Right cardiac atrium (tissue), 5 donors: ENCODE data around the gene PTPA. TPM values are rescaled to one million over a fixed set of nuclear protein-coding genes. Genes with fewer than 3 reads are reported as not detected.

Experiments used
- ATAC-seq, 2 donors: fragments of 200-7000 bp; cut with Tn5 transposase; one replicate each; pipeline versions ENCODE4 v1.8.0 to v1.9.1; 2020; ENCODE audit warnings: moderate library complexity in 2 of 2, mild to moderate bottlenecking in 1 of 2
- DNase-seq, 3 donors: peaks; one replicate each; pipeline ENCODE4 v3.0.0-alpha.2; 2020
- H3K27ac ChIP-seq: one replicate; pipeline ENCODE4 v1.5.1; 2013; ENCODE audit warnings: mild to moderate bottlenecking, low read length, control low read depth, moderate library complexity
- H3K27me3 ChIP-seq: one replicate; pipeline ENCODE4 v1.6.1; 2013; ENCODE audit not compliant: control insufficient read depth, insufficient read depth
- H3K4me1 ChIP-seq: one replicate; pipeline ENCODE4 v1.6.1; 2013; ENCODE audit warnings: low read length; ENCODE audit not compliant: control insufficient read depth, insufficient read depth
- H3K4me3 ChIP-seq: one replicate; pipeline ENCODE4 v1.5.1; 2013; ENCODE audit warnings: low read length, control low read depth
- H3K9me3 ChIP-seq: one replicate; pipeline ENCODE4 v1.6.1; 2013; ENCODE audit warnings: low read length; ENCODE audit not compliant: control insufficient read depth
- WGBS: extraction: QIAGEN DNeasy Blood & Tissue Kit; methylation state at CpG from one replicate; pipeline ENCODE4 v1.1.7; 2013; 5-methylcytosine and 5-hydroxymethylcytosine counted together
- intact Hi-C, 4 donors: fragments of 100-400 bp; cut with DNase I; formaldehyde crosslinking; loops; one replicate each; pipeline versions ENCODE4 v1.11.0 to v1.14.0; 2022 to 2023
- polyA plus RNA-seq: library from polyadenylated mRNA; stranded (reverse); fragments of 200-250 nt; gene quantifications from one replicate; pipeline ENCODE4 v1.2.3, GENCODE V29; 2013
- total RNA-seq, 4 donors: library from RNA; stranded (reverse); fragmentation: NEBNext Ultra II Directional; extraction: Animal tissue kit (Norgen Biotek cat#: 25700); gene quantifications; one replicate each; pipeline ENCODE4 v1.2.1, GENCODE V29; 2021
- donor health status: healthy with polysubstance abuse.
- donor health status: DM: no; HTN: yes; CAD: no.
- donor health status: DM: no; HTN: no; CAD: no.
- donor health status: DM: no; HTN: yes; CAD: no; lungs with severe emphysema.
- donor health status: DM: yes; HTN: yes; CAD: no.

The PTPA gene
- total and polyA plus RNA-seq, 5 donors, result 115 to 170 (median 147) TPM

- 57% methylated on average over 9 of the region's 9 CpGs for WGBS
- DNase-seq (no peak), ATAC-seq (no peak)
- H3K4me1 ChIP-seq, result no peaks in the 10 kb centered on the region
- H3K27me3 ChIP-seq, result no peaks in the 10 kb centered on the region
- H3K4me3 ChIP-seq, result no peak overlapping the region
- intact Hi-C loops, result no loop called here
- no peaks in the 10 kb centered on the region for H3K9me3 ChIP-seq
- H3K27ac ChIP-seq, result no peak overlapping the region
Measured at GRCh38 chr9:129072171-129072570, 39.0 kb upstream of the PTPA start.

- intact Hi-C loops, result no loop called here
- no peak for ATAC-seq
- 88% methylated on average over 8 of the region's 8 CpGs for WGBS
Measured at GRCh38 chr9:129073404-129073803, 37.8 kb upstream of the PTPA start.

GRCh38 chr9:129074106-129074505 lies 37.1 kb upstream of the PTPA start:
- no peaks in the 10 kb centered on the region for H3K9me3 ChIP-seq
- no peak overlapping the region for H3K4me3 ChIP-seq
- intact Hi-C loops, result no loop called here
- DNase-seq, result no peak
- WGBS, result 86% methylated on average over 3 of the region's 3 CpGs
- no peaks in the 10 kb centered on the region for H3K4me1 ChIP-seq
- no peaks in the 10 kb centered on the region for H3K27me3 ChIP-seq
- ATAC-seq, result no peak
- H3K27ac ChIP-seq, result no peak overlapping the region

More at GRCh38 chr9:129073404-129073803, 37.8 kb upstream of the PTPA start:
- DNase-seq, result no peak
- H3K4me1 ChIP-seq, result no peaks in the 10 kb centered on the region
- H3K9me3 ChIP-seq, result no peaks in the 10 kb centered on the region
- no peak overlapping the region for H3K27ac ChIP-seq
- H3K4me3 ChIP-seq, result no peak overlapping the region
- H3K27me3 ChIP-seq, result no peaks in the 10 kb centered on the region

GRCh38 chr9:129075996-129076639 lies 35.1 kb upstream of the PTPA start:
- H3K4me3 ChIP-seq, result no peak overlapping the region
- WGBS, result 83% methylated on average over 16 of the region's 16 CpGs
- ATAC-seq (no peak), DNase-seq (no peak)
- H3K27me3 ChIP-seq, result no peaks in the 10 kb centered on the region
- H3K27ac ChIP-seq, result no peak overlapping the region
- no peaks in the 10 kb centered on the region for H3K9me3 ChIP-seq
- intact Hi-C loops, result no loop called here
- no peaks in the 10 kb centered on the region for H3K4me1 ChIP-seq

- Histone ChIP-seq H3K27ac (no peak overlapping the region), H3K9me3 (no peaks in the 10 kb centered on the region), H3K4me3 (no peak overlapping the region), H3K27me3 (no peaks in the 10 kb centered on the region), H3K4me1 (no peaks in the 10 kb centered on the region)
- ATAC-seq (no peak), DNase-seq (no peak)
- 90% methylated on average over 11 of the region's 11 CpGs for WGBS
- intact Hi-C loops, result no loop called here
Measured at GRCh38 chr9:129076640-129077037, 34.6 kb upstream of the PTPA start.

GRCh38 chr9:129077236-129077635 lies 34.0 kb upstream of the PTPA start:
- DNase-seq, result no peak

GRCh38 chr9:129078691-129079503 lies 32.3 kb upstream of the PTPA start:
- no peak for DNase-seq
- Histone ChIP-seq H3K4me1 (peaks cover 5% of the 10 kb centered on the region), H3K27me3 (no peaks in the 10 kb centered on the region), H3K9me3 (no peaks in the 10 kb centered on the region), H3K4me3 (no peak overlapping the region), H3K27ac (no peak overlapping the region)
- intact Hi-C loops, result no loop called here
- WGBS, result 84% methylated on average over 18 of the region's 18 CpGs
- ATAC-seq, result no peak

More at GRCh38 chr9:129077236-129077635, 34.0 kb upstream of the PTPA start:
- no peaks in the 10 kb centered on the region for H3K9me3 ChIP-seq
- no peaks in the 10 kb centered on the region for H3K27me3 ChIP-seq
- peaks cover 5% of the 10 kb centered on the region for H3K4me1 ChIP-seq
- no peak for ATAC-seq
- WGBS, result 87% methylated on average over 10 of the region's 10 CpGs
- intact Hi-C loops, result no loop called here
- no peak overlapping the region for H3K4me3 ChIP-seq
- H3K27ac ChIP-seq, result no peak overlapping the region

GRCh38 chr9:129079829-129080228 lies 31.4 kb upstream of the PTPA start:
- no peak for ATAC-seq
- H3K4me1 ChIP-seq, result peaks cover 5% of the 10 kb centered on the region
- no peaks in the 10 kb centered on the region for H3K27me3 ChIP-seq
- DNase-seq, result no peak
- H3K27ac ChIP-seq, result no peak overlapping the region
- H3K4me3 ChIP-seq, result no peak overlapping the region
- H3K9me3 ChIP-seq, result no peaks in the 10 kb centered on the region
- intact Hi-C loops, result no loop called here
- 86% methylated on average over 13 of the region's 13 CpGs for WGBS

- H3K27ac ChIP-seq, result peak overlapping the region; percentile 14
- WGBS, result 5% methylated on average over 12 of the region's 12 CpGs
- intact Hi-C loops, result no loop called here
Measured at GRCh38 chr9:129080298-129080600, 31.0 kb upstream of the PTPA start.

GRCh38 chr9:129080601-129081387 lies 30.4 kb upstream of the PTPA start, which contains the start of gene DOLPP1:
Gene DOLPP1 (plus strand): TSS chr9:129081111. CDS start chr9:129081132, 21 bp downstream.
- H3K9me3 ChIP-seq, result no peaks in the 10 kb centered on the region
- H3K4me1 ChIP-seq, result peaks cover 5% of the 10 kb centered on the region
- intact Hi-C loops, result no loop called here
- peak; percentile 100 for DNase-seq
- H3K27ac ChIP-seq, result peak within 1 kb of the TSS; percentile 64
- H3K27me3 ChIP-seq, result no peaks in the 10 kb centered on the region
- ATAC-seq, result peak; percentile 99
- H3K4me3 ChIP-seq, result peak within 1 kb of the TSS; percentile 67
- WGBS, result under 1% methylated on average over 70 of the region's 70 CpGs

More at GRCh38 chr9:129080298-129080600, 31.0 kb upstream of the PTPA start:
- Histone ChIP-seq H3K9me3 (no peaks in the 10 kb centered on the region), H3K4me1 (peaks cover 5% of the 10 kb centered on the region), H3K4me3 (peak overlapping the region; percentile 60), H3K27me3 (no peaks in the 10 kb centered on the region)
- DNase-seq, result no peak
- no peak for ATAC-seq

- peak overlapping the region; percentile 67 for H3K4me3 ChIP-seq
- peak overlapping the region; percentile 64 for H3K27ac ChIP-seq
- intact Hi-C loops, result no loop called here
- peak in 1 of 3 donors; percentile 71 for DNase-seq
- ATAC-seq, result no peak
- no peaks in the 10 kb centered on the region for H3K9me3 ChIP-seq
- WGBS, result 1% methylated on average over 30 of the region's 30 CpGs
- peaks cover 5% of the 10 kb centered on the region for H3K4me1 ChIP-seq
- no peaks in the 10 kb centered on the region for H3K27me3 ChIP-seq
Measured at GRCh38 chr9:129081388-129081904, 29.8 kb upstream of the PTPA start.
